Measurements from ENCODE around the gene RNF167.

- TF ChIP-seq CTCF (IDR thresholded peaks at IDR 0.05; ENCODE audit: low read depth, low read length), result no peak
- no peak for TF ChIP-seq POLR2A (IDR thresholded peaks at IDR 0.05; ENCODE audit: extremely low read depth, insufficient read length)
- no peak for TF ChIP-seq MAX (IDR thresholded peaks at IDR 0.05; ENCODE audit: low read depth, low read length)
These were observed 54.1 kb downstream of the RNF167 start for GRCh38 chr17:4994081-4994595.
